Endothelial cell of hepatic sinusoid (primary cell): Measurements from ENCODE around the gene IGFBP6.

Experiments used
- in situ Hi-C: cut with HindIII; loops from 2 replicates; pipeline ENCODE4 v1.10.0; 2017; ENCODE audit warnings: low sequenced_read_pairs

The IGFBP6 gene

GRCh38 chr12:53069621-53070410 is 27.7 kb upstream of the IGFBP6 start:
- in situ Hi-C loops: loop anchor here (5.0 to 10.0 kb wide), 2 partner anchors 32 to 125 kb away; partner anchors contain the start of gene SOAT2

DNA sequence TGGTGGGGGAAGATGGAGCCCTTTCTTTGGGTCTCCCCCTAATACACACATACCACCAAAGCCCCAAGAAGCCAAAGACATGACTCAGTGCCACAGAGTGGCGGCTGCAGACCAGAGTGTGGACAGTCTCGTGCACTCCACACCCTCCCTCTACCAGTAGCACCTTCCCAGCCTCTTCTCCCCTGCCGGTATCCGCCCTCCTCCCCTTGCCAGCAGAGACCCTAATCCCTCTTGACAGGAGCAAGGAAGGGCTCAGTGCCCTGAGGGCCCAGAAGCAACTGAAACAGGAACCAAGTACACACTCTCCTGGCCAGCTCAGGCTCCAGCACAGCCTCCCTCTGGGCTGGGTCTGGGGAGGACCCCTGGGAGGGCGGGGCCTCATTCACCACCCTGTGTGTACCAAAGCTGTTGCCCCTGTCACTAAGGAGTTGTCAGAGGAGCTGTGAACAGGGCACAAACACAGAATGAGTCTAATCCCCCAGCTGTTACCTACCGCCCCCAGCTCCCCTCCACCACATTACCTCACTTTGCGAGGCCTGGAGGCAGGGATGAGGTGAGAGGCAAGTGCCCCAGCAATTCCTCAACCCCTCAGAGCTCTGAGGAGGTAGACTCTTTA is 26.5 kb upstream of the IGFBP6 start:
- in situ Hi-C loops: loop anchor here (10.0 kb wide), 1 partner anchor 124 kb away; no protein-coding TSS in a partner anchor

DNA sequence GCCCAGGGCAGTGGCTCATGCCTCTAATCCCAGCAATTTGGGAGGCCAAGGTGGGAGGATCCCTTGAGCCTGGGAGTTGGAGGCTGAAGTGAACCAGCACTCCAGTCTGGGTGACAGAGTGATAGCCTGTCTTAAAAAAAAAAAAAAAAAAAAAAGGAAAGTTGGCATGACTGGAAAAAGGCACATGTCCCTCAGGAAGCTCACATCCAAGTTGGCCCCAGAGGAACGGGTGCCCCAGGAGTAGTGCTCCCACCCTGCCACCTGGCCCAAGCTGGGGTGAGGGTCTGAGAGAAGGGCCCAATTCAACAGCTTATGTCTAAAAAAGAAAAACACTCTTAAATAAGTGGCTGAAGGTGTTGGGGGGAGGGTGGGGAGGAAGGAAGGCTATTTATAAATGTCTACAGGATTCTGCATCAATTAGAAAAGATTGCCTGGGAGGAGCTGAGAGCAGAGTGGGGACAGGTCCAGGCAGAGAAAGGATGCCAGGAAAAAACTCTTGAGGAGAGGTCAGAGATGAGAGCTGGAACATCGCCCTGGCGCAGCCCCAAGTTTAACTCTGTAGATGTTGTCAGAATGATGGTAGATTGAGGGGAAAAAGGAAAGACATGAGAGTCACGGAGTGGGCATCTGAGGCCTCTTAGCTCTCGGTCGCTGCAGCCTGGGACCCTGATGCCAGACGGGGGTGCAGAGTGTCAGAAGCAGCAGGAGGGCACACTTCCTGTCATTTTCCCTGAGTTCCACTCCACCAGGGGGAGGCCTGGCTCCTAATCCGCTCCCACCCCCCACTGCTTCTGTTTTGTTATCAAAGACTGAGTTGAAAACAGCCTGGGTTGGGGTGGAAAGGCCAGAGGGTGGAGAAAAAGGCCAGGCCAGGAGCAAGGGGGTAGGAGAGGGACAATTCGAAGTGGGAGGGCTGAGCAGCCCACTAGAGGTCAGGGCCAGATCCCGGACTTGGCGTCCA is 25.6 kb upstream of the IGFBP6 start:
- in situ Hi-C loops: loop anchor here (10.0 kb wide), 1 partner anchor 123 kb away; no protein-coding TSS in a partner anchor

- in situ Hi-C loops: loop anchor here (10.0 kb wide), 1 partner anchor 121 kb away; no protein-coding TSS in a partner anchor
Measured at GRCh38 chr12:53073881-53074280, 23.6 kb upstream of the IGFBP6 start.

DNA sequence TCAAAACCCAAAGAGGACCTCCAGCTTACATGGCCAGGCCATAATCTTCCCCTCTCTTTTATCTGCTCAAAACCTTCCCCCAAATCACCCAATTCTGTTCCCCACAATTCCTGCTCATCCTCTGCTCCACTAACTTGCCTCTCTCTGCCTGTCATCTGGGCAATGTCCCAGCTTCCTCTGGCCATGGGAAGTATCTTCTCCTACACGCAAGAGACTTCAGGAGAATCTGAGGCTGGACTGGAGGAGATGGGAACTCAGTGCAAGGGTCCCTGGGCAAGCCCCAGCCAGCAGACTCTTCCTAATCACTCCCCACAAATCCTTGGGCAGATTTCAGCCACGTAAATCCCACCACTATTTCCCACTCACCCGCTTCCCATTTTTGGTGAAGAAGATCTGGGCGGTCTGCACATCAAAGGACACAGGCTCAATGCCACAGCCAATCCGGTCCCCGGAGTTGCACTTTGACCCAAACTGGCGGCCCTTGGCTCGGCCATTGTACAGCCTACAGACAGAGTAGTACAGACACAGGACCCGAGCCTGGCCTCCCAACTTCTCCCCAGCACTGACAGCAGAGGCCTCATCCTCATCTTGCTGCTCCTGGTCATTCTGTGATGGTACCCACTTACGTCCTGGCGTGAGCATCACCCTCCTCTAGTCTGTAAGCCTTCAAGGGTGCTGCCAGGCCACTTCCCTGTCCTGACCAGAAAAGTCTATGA is 23.0 kb upstream of the IGFBP6 start:
- in situ Hi-C loops: loop anchor here (10.0 kb wide), 1 partner anchor 120 kb away; no protein-coding TSS in a partner anchor

DNA sequence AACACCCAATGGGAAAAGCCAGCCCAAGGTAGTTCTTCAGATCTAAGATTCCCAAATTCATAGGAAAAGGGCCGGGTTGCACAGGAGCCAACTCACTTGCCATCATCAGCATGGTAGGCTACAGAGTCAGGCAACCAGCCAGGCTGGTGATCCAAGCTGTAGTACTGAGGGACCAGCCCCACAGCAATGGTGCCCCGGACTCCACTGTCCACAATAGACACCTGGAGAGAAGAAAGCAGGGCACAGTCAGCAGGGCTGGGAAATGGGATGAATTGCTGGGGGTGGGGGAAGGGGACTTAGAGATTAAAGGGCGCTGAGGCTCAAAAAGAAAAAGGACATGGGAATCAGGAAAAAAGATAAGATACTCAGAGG is 22.5 kb upstream of the IGFBP6 start:
- in situ Hi-C loops: loop anchor here (5.0 to 10.0 kb wide), 3 partner anchors 97 to 192 kb away; partner anchors contain the start of gene ESPL1

DNA sequence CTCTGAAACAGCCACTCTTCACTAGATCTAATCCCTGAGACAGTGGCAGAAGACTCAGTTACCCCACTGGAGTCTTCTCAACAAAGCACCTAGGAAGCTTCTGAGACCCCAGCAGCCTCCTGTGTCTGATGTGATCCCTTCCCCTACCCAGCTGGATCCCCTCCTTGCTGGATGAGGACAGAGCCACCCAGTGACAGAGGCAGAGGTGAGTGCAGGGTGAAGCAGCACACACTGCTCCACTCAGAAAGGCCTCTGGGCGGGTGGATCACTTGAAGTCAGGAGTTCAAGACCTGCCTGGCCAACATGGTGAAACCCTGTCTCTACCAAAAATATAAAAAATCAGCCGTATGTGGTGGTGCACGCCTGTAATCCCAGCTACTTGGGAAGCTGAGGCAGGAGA is 21.0 kb upstream of the IGFBP6 start:
- in situ Hi-C loops: loop anchor here (5.0 to 10.0 kb wide), 3 partner anchors 96 to 191 kb away; partner anchors contain the start of gene ESPL1

DNA sequence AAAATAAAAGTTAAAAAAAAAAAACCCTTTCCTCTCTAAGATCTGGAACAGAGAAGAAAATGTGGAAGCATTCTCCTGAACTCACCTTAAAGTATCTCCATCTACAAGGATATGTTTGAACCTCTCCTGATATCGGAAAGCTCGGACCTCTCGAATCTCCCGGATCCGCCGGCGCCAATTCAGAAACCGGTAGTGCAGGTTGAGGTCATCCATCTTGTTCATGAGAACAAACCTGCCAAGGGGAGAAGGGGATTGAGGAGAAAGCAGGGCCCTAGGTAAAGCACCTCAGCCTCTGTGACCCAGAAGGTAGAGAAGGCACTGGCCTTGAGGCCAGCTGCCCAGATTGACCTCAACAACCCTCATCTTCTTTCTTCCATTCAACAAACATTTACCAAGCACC is 20.4 kb upstream of the IGFBP6 start:
- in situ Hi-C loops: loop anchor here (5.0 to 10.0 kb wide), 3 partner anchors 95 to 190 kb away; partner anchors contain the start of gene ESPL1

DNA sequence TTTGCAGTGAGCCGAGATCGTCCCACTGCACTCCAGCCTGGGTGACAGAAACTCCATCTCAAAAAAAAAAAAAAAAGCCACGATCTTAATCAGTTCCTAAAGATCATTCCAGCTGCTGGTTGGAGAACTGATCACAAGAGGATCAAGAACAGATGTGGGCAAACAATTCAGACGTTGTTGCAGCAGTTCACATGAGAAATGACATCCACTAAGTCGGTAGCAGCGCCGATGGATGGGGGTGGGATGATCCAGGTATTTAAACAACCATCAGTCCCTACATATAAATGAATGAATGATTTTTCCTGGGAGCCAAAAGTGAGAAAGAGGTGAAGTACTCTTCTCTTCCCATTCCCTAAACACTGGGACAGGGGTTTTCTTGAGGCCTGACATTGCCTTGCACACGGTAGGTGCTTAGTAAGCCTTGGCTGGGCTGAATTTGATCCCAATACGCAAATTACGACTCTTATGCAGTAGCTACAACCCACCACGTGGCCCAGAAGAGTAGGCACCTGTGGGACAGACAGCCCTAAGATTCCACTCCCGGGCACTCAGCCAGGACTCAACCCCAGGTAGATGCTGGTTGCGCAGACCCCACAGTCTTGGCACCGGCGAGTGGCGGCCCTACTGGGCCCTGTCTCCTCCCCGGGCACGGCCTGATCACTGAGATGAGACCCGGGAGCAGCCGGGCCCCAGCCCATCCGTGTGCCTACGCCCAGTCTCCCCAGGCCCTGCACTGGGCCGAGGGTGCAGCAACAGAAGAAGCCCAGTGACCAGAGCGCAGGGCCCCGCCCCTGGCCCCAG is 18.8 kb upstream of the IGFBP6 start:
- in situ Hi-C loops: loop anchor here (5.0 to 10.0 kb wide), 3 partner anchors 94 to 189 kb away; partner anchors contain the start of gene ESPL1

- in situ Hi-C loops: loop anchor here (5.0 to 10.0 kb wide), 3 partner anchors 93 to 188 kb away; partner anchors contain the start of gene ESPL1
Measured at GRCh38 chr12:53079226-53080117, 18.0 kb upstream of the IGFBP6 start, which contains the start of gene SPRYD3. Gene SPRYD3, minus strand, starts transcription at chr12:53079390. Its CDS starts 57 bp downstream, at chr12:53079333.

- in situ Hi-C loops: no loop called here
Measured at GRCh38 chr12:53082637-53083175, 14.8 kb upstream of the IGFBP6 start.

- in situ Hi-C loops: no loop called here
Measured at GRCh38 chr12:53086361-53086760, 11.1 kb upstream of the IGFBP6 start.

GRCh38 chr12:53090105-53090504 is 7.4 kb upstream of the IGFBP6 start:
- in situ Hi-C loops: no loop called here

- in situ Hi-C loops: no loop called here
Measured at GRCh38 chr12:53090554-53090953, 6.9 kb upstream of the IGFBP6 start.

DNA sequence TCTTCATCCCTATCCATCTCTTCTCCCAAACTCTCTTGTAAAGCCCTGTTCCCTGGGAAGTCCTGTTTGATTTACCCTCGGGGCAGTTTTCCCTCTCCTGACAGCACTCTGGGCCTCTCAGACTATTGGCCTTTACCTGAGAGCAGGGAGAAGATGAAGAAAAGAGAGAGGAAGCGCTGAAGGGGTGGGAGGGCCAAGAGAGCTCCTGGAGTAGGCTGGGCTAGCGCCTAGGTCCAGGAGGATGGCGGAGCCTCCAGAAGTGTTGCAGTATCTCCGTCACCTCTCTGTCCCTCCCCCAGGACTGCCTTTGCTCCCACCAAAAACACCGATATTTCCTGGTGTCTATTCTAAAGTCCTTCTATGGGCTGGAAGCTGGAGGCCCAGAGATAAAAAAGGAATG is 5.7 kb upstream of the IGFBP6 start:
- in situ Hi-C loops: no loop called here

DNA sequence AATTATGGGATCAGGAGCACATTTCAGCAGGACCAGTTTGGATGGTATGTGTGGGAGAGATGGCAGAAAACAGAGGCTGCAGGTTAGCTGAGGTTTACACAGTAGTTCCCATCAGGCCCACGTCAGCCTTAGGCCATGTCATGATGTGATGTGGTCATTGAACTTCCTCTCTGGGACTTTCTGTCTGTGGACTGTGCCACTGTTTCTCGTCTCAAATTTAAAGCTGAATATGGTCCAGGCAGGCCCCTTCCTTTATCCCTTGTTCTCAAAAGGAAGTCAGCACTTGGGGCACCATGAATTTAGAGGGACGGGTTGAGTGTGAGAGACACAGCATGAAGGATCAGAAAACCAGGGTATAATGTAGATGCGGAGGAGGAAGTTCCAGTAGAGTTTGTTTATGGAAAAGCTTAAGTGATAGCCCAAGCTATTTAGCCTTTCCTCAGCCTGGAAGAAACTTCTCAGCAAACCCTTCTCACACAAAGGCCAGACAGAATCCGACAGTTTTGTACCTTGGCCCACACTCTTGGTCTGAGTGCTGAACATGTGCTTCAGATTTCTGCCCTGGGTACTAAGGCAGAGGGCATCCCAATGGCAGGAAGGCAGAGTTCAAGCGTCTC is 3.6 kb upstream of the IGFBP6 start:
- in situ Hi-C loops: no loop called here

- in situ Hi-C loops: no loop called here
Measured at GRCh38 chr12:53094394-53094787, 3.1 kb upstream of the IGFBP6 start.
